ENCODE data around the gene TNS1.

DNA sequence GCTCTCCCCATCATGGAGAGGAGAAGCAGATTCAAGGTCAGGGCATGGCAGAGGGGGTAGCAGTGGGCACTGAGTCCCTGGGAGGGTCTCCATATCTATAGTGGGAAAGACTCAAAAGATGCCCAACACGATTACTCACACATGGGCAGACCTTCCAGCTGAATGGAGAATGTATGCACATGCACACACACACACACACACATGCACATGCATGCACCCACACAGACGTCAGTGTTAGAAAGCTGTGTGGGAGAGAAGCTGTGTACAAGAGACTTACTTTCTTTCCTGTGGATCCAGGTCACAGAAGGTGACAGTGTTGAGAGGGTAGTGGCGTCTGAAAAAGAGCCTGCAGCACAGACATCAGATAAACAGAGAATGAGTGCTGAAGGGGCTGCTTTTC is 194.5 kb downstream of the TNS1 start:
- no peak for TF ChIP-seq CTCF (IDR thresholded peaks at IDR 0.05; ENCODE audit: insufficient read depth, low read depth, low read length)
- no peak for TF ChIP-seq EZH2 (IDR thresholded peaks at IDR 0.05; ENCODE audit: insufficient read depth, low read length)
